ENCODE measurements around the gene ITPR1. TPM values are rescaled to one million over a fixed set of nuclear protein-coding genes. Genes with fewer than 3 reads are reported as not detected.
A peak's percentile ranks its signal among the peaks of the same experiment; 100 is the strongest.

ITPR1 gene
- total RNA-seq, 2 donors from 2014 or later, result 7.0 to 18.2 TPM

- Histone ChIP-seq H3K27me3 (no peaks in the 10 kb centered on the region), H3K4me1 (peaks cover 8% of the 10 kb centered on the region), H3K4me3 (no peak overlapping the region), H3K36me3 (no peaks in the 10 kb centered on the region), H3K9ac (ENCODE audit: low read depth in 2 of 2, low read length in 2 of 2) (no peak overlapping the region), H3K27ac (peak overlapping the region; percentile 70), H3K9me3 (no peaks in the 10 kb centered on the region)
- intact Hi-C loops (cut with DNase I), result no loop called here
- no peak for DNase-seq
- no peak for TF ChIP-seq CTCF (IDR thresholded peaks at IDR 0.05)
Observed at GRCh38 chr3:4741106-4741403, 247.9 kb downstream of the ITPR1 start.

- Histone ChIP-seq H3K4me1 (peaks cover 8% of the 10 kb centered on the region), H3K36me3 (no peaks in the 10 kb centered on the region), H3K9ac (ENCODE audit: low read depth in 2 of 2, low read length in 2 of 2) (peak overlapping the region in 1 of 2 donors; percentile 60), H3K27ac (peak overlapping the region; percentile 70), H3K4me3 (no peak overlapping the region), H3K9me3 (no peaks in the 10 kb centered on the region), H3K27me3 (no peaks in the 10 kb centered on the region)
- no peak for TF ChIP-seq CTCF (IDR thresholded peaks at IDR 0.05)
- DNase-seq, result peak; percentile 73
- intact Hi-C loops (cut with DNase I), result no loop called here
Observed at GRCh38 chr3:4741404-4742307, 248.5 kb downstream of the ITPR1 start.

- H3K9me3 ChIP-seq, result no peaks in the 10 kb centered on the region
- no peak for TF ChIP-seq CTCF (IDR thresholded peaks at IDR 0.05)
Observed at GRCh38 chr3:4742359-4742758, 249.2 kb downstream of the ITPR1 start.

GRCh38 chr3:4743371-4743770 is 250.2 kb downstream of the ITPR1 start:
- no peaks in the 10 kb centered on the region for H3K36me3 ChIP-seq
- intact Hi-C loops (cut with DNase I), result no loop called here
- no peaks in the 10 kb centered on the region for H3K9me3 ChIP-seq
- no peak overlapping the region for H3K27ac ChIP-seq
- no peak for TF ChIP-seq CTCF (IDR thresholded peaks at IDR 0.05)
- no peak overlapping the region for H3K4me3 ChIP-seq
- H3K9ac ChIP-seq (ENCODE audit: low read depth in 2 of 2, low read length in 2 of 2), result no peak overlapping the region
- H3K27me3 ChIP-seq, result no peaks in the 10 kb centered on the region
- no peak for DNase-seq
- H3K4me1 ChIP-seq, result peaks cover 8% of the 10 kb centered on the region

More at GRCh38 chr3:4742359-4742758, 249.2 kb downstream of the ITPR1 start:
- H3K4me3 ChIP-seq, result no peak overlapping the region
- peak overlapping the region in 1 of 2 donors; percentile 60 for H3K9ac ChIP-seq (ENCODE audit: low read depth in 2 of 2, low read length in 2 of 2)
- intact Hi-C loops (cut with DNase I), result no loop called here
- peak overlapping the region; percentile 70 for H3K27ac ChIP-seq
- no peaks in the 10 kb centered on the region for H3K36me3 ChIP-seq
- no peak for DNase-seq
- H3K4me1 ChIP-seq, result peaks cover 8% of the 10 kb centered on the region
- no peaks in the 10 kb centered on the region for H3K27me3 ChIP-seq

- no peaks in the 10 kb centered on the region for H3K9me3 ChIP-seq
- no peaks in the 10 kb centered on the region for H3K36me3 ChIP-seq
- H3K9ac ChIP-seq (ENCODE audit: low read depth in 2 of 2, low read length in 2 of 2), result no peak overlapping the region
- no peak for TF ChIP-seq CTCF (IDR thresholded peaks at IDR 0.05)
- peak overlapping the region; percentile 45 for H3K27ac ChIP-seq
- no peak overlapping the region for H3K4me3 ChIP-seq
- H3K27me3 ChIP-seq, result no peaks in the 10 kb centered on the region
- peaks cover 8% of the 10 kb centered on the region for H3K4me1 ChIP-seq
- intact Hi-C loops (cut with DNase I), result no loop called here
- DNase-seq, result no peak
Observed at GRCh38 chr3:4744405-4745234, 251.5 kb downstream of the ITPR1 start.
